Measurements from ENCODE around the gene ZNF543. TPM values are rescaled to one million over a fixed set of nuclear protein-coding genes. Genes with fewer than 3 reads are reported as not detected.
A peak's percentile ranks its signal among the peaks of the same experiment; 100 is the strongest.
"Not testable (repeated sequence)": the region's sequence is repeated elsewhere in the genome, so short reads cannot be mapped to it uniquely, and the experiment has no call there.

The ZNF543 gene
- 1 to 10 TPM; 3.2 to 3.5 TPM for total RNA-seq

DNA sequence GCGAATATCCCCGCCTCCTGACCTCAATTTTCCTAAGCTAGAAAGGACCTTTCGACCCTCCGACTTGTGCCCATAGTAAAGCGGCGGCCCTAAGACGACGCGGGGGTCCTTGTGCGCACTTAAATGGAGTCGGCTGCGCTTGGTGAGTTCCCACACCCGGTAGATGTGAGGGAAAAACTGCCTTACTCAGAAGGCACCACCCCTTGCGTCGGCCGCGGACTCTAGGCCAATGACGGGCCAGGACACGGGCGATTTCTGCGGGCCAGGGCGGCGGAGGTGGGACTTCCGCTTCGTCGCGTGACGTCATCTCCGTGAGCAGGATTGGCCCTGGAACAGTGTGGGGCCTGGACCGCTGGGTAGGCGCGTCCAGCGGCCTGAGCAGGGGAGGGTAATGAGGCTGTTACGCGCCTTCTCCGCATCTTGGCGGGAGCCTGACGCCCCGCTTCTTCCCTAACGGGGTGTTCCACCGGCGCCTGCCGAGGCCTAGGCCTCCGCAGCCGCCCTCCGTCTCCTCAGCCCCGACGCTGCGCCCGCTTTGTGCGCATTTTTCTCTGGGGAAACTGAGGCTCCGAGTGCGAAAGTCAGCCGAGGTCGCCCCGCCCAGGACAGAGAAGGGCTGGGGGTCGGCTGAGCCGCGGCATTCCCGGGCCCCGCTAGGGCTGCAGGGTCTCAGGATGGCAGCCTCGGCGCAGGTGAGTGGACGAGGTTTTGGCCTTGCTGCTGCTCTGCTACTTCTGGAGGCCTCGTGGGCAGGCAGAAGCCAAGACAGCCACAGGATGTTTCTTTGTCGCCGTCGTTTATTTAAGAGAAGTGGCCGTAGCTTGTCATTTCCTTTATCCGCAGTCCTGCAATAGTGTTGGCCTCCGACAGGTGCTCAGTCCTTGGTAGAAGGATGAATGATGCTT lies at the start of gene ZNF543:
ZNF543 (plus strand) TSS at position 293 of the 905 bp plus-strand sequence; CDS start at position 675, 382 bp downstream.
- peak; percentile 95 for DNase-seq
- CTCF ChIA-PET: no interaction called here
- H3K36me3 Mint-ChIP-seq (ENCODE audit: low read depth): peaks cover 58% of the 10 kb centered on the region
- H3K27ac Mint-ChIP-seq: peak within 1 kb of the TSS; percentile 84
- H3K27me3 Mint-ChIP-seq (ENCODE audit: low read depth): peaks cover 27% of the 10 kb centered on the region
- H3K9me3 Mint-ChIP-seq: peaks cover 31% of the 10 kb centered on the region
- H3K4me3 Mint-ChIP-seq: peak within 1 kb of the TSS; percentile 84
- peaks cover 21% of the 10 kb centered on the region for H3K4me1 Mint-ChIP-seq (ENCODE audit: low read depth)
- intact Hi-C loops (cut with micrococcal nuclease): loop anchor here (1.0 to 2.0 kb wide), 4 partner anchors 42 to 80 kb away; partner anchors contain the start of genes TRAPPC2B, ZNF547, ZNF548 and ZNF805

DNA sequence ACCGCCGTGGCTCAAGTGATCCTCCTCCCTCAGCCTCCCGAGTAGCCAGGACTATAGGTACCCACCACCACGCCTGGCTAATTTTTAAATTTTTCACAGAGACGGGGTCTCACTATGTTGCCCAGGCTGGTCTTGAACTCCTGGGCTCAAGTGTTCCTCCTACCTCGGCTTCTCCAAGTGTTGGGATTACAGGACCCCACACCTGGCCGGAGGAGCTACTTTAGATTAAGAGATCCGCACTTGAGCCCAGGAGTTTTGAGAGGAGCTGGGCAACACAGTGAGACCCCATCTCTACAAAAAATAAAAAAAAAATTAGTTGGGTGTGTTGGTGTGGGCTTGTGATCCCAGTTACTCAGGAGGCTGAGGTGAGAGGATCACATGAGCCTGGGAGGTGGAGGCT lies 49.0 kb upstream of the ZNF543 start:
- DNase-seq: no peak
- no peak overlapping the region for H3K27ac Mint-ChIP-seq
- peaks cover 27% of the 10 kb centered on the region for H3K9me3 Mint-ChIP-seq
- intact Hi-C loops (cut with micrococcal nuclease): no loop called here
- H3K4me3 Mint-ChIP-seq: no peak overlapping the region
- peaks cover 66% of the 10 kb centered on the region for H3K36me3 Mint-ChIP-seq (ENCODE audit: low read depth)
- CTCF ChIA-PET: no interaction called here
- H3K4me1 Mint-ChIP-seq (ENCODE audit: low read depth): peaks cover 6% of the 10 kb centered on the region
- no peaks in the 10 kb centered on the region for H3K27me3 Mint-ChIP-seq (ENCODE audit: low read depth)

DNA sequence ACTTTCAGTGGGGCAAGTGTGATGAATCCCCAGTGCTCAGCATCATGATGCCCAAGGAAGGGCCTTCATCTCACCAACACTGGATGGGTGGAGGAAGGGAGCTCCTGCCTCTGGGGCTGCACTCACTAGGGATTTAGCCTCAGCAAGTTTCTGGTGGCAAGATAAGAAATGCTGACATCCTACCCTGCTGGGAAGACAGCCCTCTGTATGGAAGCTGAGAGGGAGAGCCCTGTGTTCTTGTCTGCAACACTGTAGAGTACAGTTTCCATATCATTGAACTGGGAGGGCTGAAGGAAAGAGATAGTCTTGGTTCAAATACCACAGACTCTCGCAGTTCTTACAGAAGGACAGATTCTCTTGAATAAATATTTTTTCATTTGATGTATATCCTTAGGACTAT lies 47.3 kb upstream of the ZNF543 start:
- H3K4me3 Mint-ChIP-seq: no peak overlapping the region
- intact Hi-C loops (cut with micrococcal nuclease): no loop called here
- DNase-seq: no peak
- H3K27ac Mint-ChIP-seq: peak overlapping the region; percentile 41
- H3K4me1 Mint-ChIP-seq (ENCODE audit: low read depth): peaks cover 8% of the 10 kb centered on the region
- H3K9me3 Mint-ChIP-seq: peaks cover 16% of the 10 kb centered on the region
- H3K27me3 Mint-ChIP-seq (ENCODE audit: low read depth): no peaks in the 10 kb centered on the region
- H3K36me3 Mint-ChIP-seq (ENCODE audit: low read depth): peaks cover 62% of the 10 kb centered on the region
- CTCF ChIA-PET: no interaction called here

DNA sequence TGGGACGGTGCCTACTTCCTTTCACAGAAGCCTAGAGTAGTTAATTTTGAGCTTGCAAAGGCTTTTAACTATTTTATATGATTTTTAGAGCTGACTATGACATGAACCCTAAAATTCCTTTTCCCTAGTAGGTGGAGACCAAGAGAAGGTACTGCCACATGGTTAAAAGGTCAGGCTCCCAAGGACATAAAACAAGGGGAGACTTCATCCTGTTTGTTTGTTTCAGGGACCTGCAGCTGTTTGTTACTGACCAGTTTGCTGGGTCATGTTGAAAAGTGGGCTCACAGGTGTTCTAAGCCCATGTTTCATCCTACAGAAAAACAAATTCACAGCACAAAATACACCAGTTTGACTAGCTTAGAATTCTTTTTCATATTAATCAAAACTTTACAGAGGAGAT lies 43.8 kb upstream of the ZNF543 start:
- Mint-ChIP-seq H3K27me3 (ENCODE audit: low read depth) (no peaks in the 10 kb centered on the region), H3K9me3 (peaks cover 12% of the 10 kb centered on the region), H3K36me3 (ENCODE audit: low read depth) (peaks cover 51% of the 10 kb centered on the region), H3K27ac (no peak overlapping the region), H3K4me3 (no peak overlapping the region), H3K4me1 (ENCODE audit: low read depth) (peaks cover 7% of the 10 kb centered on the region)
- intact Hi-C loops (cut with micrococcal nuclease): no loop called here
- CTCF ChIA-PET: no interaction called here
- DNase-seq: no peak

DNA sequence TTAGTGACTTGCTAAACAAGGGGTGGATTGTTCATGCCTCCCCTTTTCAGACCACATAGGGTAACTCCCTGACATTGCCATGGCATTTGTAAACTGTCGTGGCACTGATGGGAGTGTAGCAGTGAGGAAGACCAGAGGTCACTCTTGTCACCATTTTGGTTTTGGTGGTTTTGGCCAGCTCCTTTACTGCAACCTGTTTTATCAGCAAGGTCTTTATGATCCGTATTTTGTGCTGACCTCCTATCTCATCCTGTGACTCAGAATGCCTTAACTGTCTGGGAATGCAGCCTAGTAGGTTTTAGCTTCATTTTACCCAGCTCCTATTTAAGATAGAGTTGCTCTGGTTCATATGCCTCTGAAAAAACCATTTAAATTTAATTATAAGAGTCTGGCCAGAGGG lies 41.8 kb upstream of the ZNF543 start:
- H3K4me1 Mint-ChIP-seq (ENCODE audit: low read depth): peaks cover 23% of the 10 kb centered on the region
- intact Hi-C loops (cut with micrococcal nuclease): loop anchor here (2.0 kb wide), 1 partner anchor 42 kb away; the partner anchor contains the start of gene ZNF543
- H3K9me3 Mint-ChIP-seq; H3K4me3 Mint-ChIP-seq; DNase-seq; H3K27me3 Mint-ChIP-seq (ENCODE audit: low read depth); CTCF ChIA-PET: not testable (repeated sequence)
- H3K36me3 Mint-ChIP-seq (ENCODE audit: low read depth): peaks cover 55% of the 10 kb centered on the region
- H3K27ac Mint-ChIP-seq: peak overlapping the region; percentile 73

DNA sequence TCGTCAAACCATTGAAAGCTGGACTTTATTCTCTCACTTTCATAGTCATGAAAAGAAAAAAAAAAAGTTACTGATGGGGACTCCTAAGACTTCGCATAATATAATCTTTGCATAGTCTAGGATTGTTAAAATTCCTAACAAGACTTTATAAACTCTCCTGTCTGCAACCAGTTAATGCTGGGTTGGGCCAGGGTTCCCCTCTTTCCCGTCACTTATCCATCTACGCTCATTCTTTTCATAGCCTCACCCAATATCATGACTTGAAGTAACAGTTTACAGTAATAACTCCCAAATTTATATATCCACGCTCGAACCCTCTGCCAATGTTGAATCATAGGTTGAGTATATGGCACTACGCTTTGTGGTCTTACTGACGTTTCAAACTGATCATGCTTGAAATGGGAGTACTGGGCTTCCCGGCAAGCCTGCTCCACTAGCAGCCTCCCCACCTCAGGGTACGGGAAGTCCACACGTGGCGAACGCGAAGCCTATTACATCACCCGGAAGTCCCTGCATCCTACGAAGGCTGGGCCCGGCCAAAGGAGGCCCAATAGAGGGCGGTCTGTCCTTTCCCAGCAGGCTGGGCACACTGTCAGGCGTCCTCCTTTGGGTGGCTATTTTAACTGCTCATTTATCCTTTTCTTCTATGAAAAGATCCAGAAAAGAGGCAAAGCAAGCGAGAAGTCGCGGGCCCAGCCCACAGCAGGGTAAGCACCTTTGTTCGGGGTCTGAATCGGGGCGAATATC lies 40.7 kb upstream of the ZNF543 start:
- Mint-ChIP-seq H3K4me1 (ENCODE audit: low read depth) (peaks cover 31% of the 10 kb centered on the region), H3K27ac (no peak overlapping the region), H3K36me3 (ENCODE audit: low read depth) (peaks cover 56% of the 10 kb centered on the region), H3K9me3 (peaks cover 2% of the 10 kb centered on the region), H3K27me3 (ENCODE audit: low read depth) (no peaks in the 10 kb centered on the region), H3K4me3 (no peak overlapping the region)
- CTCF ChIA-PET: no interaction called here
- intact Hi-C loops (cut with micrococcal nuclease): loop anchor here (1.0 to 5.0 kb wide), 10 partner anchors 39 to 904 kb away; partner anchors contain the start of genes TRAPPC2B, ZNF274, ZNF304 and ZNF543
- peak; percentile 93 for DNase-seq

DNA sequence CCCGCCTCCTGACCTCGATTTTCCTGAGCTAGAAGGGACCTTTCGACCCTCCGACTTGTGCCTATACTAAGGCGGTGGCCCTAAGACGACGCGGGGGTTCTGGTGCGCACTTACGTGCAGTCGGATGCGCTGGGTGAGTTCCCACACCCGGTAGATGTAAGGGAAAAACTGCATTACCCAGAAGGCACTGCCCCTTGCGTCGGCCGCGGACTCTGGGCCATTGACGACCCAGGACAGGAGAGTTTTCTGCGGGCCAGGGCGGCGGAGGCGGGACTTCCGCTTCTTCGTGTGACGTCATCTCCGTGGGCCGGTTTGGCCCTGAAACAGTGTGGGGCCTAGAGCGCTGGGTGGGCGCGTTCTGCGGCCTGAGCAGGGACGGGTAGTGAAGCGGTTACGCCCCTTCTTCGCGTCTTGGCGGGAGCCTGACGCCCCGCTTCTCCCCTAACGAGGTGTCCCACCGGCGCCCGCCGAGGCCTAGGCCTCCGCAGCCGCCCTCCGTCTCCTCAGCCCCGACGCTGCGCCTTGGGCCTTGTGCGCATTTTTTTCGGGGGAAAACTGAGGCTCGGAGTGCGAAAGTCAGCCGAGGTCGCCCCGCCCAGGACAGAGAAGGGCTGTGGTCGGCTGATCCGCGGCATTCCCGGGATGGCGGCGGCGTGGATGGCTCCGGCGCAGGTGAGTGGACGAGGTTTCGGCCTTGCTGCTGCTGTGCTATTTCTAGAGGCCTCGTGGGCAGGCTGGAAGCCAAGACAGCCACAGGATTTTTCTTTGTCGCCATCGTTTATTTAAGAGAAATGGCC lies 39.9 kb upstream of the ZNF543 start, which contains the start of gene ZNF460:
ZNF460 (plus strand) TSS at position 321 of the 797 bp plus-strand sequence; CDS start at position 643, 322 bp downstream.
- Mint-ChIP-seq H3K27ac (no peak within 1 kb of the TSS), H3K36me3 (ENCODE audit: low read depth) (peaks cover 60% of the 10 kb centered on the region), H3K27me3 (ENCODE audit: low read depth) (no peaks in the 10 kb centered on the region), H3K4me1 (ENCODE audit: low read depth) (peaks cover 36% of the 10 kb centered on the region), H3K9me3 (peaks cover 6% of the 10 kb centered on the region), H3K4me3 (no peak within 1 kb of the TSS)
- intact Hi-C loops (cut with micrococcal nuclease): loop anchor here (1.0 to 5.0 kb wide), 7 partner anchors 40 to 903 kb away; partner anchors contain the start of genes ZNF274, ZNF304, ZNF548 and ZNF550
- peak; percentile 96 for DNase-seq
- CTCF ChIA-PET: no interaction called here

DNA sequence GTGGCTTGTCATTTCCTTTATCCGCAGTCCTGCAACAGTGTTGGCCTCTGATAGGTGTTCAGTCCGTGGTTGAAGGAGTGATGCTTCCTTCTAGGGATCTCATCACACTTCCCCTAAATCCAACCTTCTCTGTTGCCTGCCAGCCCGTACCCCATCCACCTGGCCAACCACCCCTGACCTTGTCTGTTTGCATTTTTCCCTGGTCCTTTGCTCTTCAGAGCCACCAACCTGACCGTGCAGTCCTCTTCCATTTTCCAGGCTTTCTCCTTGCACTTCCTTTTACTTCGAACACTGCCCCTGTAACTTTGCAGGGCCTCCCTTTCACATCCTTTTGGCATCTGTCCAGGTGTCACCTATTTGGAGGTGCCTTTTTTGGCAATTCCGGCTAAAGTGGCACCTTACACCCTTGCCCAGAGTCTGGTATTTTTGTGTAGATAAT lies 39.3 kb upstream of the ZNF543 start:
- intact Hi-C loops (cut with micrococcal nuclease): loop anchor here (1.0 to 5.0 kb wide), 7 partner anchors 41 to 902 kb away; partner anchors contain the start of genes ZNF274, ZNF304, ZNF548 and ZNF550
- H3K4me3 Mint-ChIP-seq: no peak overlapping the region
- H3K27me3 Mint-ChIP-seq (ENCODE audit: low read depth): no peaks in the 10 kb centered on the region
- H3K27ac Mint-ChIP-seq: no peak overlapping the region
- peak; percentile 46 for DNase-seq
- CTCF ChIA-PET: no interaction called here
- peaks cover 59% of the 10 kb centered on the region for H3K36me3 Mint-ChIP-seq (ENCODE audit: low read depth)
- peaks cover 39% of the 10 kb centered on the region for H3K4me1 Mint-ChIP-seq (ENCODE audit: low read depth)
- H3K9me3 Mint-ChIP-seq: peaks cover 10% of the 10 kb centered on the region

DNA sequence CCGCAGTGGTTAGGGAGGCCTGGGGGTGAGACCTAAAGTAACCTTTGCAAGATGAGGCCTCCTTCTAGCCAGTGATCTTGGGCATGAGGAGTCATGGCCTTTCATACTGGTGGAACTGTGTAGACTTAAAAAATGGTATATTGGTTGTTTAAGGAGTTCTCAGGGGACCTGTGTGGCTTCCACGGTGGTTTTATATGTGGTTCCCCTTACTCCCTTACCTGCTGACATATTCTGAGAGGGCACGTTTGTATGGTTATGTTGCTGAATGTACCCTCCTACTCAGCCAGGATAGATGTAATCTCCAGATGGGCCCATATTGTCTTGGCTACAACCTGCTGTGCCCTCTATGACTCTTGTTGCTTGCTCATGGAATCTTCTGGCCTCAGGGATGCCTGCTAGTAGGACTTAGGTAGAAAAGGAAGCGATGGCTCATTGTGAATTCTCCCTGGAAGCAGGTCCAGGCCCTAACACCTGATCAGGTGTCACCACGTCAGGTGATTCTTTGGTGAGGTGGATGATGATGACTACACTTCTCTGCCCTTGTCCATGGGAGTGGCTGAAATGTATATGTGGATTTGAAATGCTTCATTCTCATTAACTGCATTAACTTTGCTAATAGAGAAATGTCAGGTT lies 38.1 kb upstream of the ZNF543 start:
- DNase-seq: peak; percentile 27
- H3K4me1 Mint-ChIP-seq (ENCODE audit: low read depth): peaks cover 42% of the 10 kb centered on the region
- intact Hi-C loops (cut with micrococcal nuclease): loop anchor here (5.0 kb wide), 2 partner anchors 275 to 465 kb away; partner anchors contain the start of genes ZNF550 and ZNF776
- H3K27me3 Mint-ChIP-seq (ENCODE audit: low read depth): no peaks in the 10 kb centered on the region
- CTCF ChIA-PET: no interaction called here
- peaks cover 64% of the 10 kb centered on the region for H3K36me3 Mint-ChIP-seq (ENCODE audit: low read depth)
- no peak overlapping the region for H3K27ac Mint-ChIP-seq
- H3K9me3 Mint-ChIP-seq: peaks cover 16% of the 10 kb centered on the region
- H3K4me3 Mint-ChIP-seq: no peak overlapping the region

DNA sequence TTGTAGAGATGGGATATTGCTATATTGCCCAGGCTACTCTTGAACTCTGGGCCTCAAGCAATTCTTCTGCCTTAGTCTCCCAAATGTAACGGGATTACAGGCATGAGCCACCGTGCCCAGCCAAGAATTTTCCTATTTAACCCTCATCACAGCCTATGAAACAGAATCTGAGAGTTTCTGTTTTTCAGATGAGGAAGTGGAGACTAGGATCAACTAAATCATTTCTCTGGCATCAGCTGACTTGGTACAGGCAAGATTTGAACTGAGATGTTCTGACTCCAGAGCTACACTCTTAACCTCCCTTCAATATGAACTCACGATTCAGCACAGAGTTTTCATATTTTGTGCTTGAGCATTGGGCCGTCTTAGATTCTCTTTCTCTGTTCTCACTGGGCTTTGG lies 31.9 kb upstream of the ZNF543 start:
- no peak overlapping the region for H3K27ac Mint-ChIP-seq
- H3K4me1 Mint-ChIP-seq (ENCODE audit: low read depth): peaks cover 21% of the 10 kb centered on the region
- intact Hi-C loops (cut with micrococcal nuclease): no loop called here
- H3K4me3 Mint-ChIP-seq: no peak overlapping the region
- DNase-seq: no peak
- peaks cover 59% of the 10 kb centered on the region for H3K9me3 Mint-ChIP-seq
- no peaks in the 10 kb centered on the region for H3K27me3 Mint-ChIP-seq (ENCODE audit: low read depth)
- CTCF ChIA-PET: no interaction called here
- peaks cover 95% of the 10 kb centered on the region for H3K36me3 Mint-ChIP-seq (ENCODE audit: low read depth)

DNA sequence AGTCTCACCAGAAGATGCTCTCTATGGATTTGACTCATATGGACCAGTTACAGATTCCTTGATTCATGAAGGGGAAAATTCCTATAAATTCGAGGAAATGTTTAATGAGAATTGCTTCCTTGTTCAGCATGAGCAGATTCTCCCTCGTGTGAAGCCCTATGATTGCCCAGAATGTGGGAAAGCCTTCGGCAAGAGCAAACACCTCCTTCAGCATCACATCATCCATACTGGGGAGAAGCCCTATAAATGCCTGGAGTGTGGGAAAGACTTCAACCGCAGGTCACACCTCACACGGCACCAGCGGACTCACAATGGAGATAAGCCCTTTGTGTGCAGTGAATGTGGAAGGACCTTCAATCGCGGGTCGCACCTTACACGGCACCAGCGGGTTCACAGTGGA lies 29.3 kb upstream of the ZNF543 start:
- no peak overlapping the region for H3K27ac Mint-ChIP-seq
- peaks cover 97% of the 10 kb centered on the region for H3K36me3 Mint-ChIP-seq (ENCODE audit: low read depth)
- no peak for DNase-seq
- H3K27me3 Mint-ChIP-seq (ENCODE audit: low read depth): no peaks in the 10 kb centered on the region
- intact Hi-C loops (cut with micrococcal nuclease): no loop called here
- CTCF ChIA-PET: no interaction called here
- peaks cover 67% of the 10 kb centered on the region for H3K9me3 Mint-ChIP-seq
- peaks cover 7% of the 10 kb centered on the region for H3K4me1 Mint-ChIP-seq (ENCODE audit: low read depth)
- H3K4me3 Mint-ChIP-seq: no peak overlapping the region
